ENCODE data around the gene RBM10. TPM values are rescaled to one million over a fixed set of nuclear protein-coding genes. Genes with fewer than 3 reads are reported as not detected.

Gene RBM10
- total RNA-seq, 1 experiment from 2014 or later, result 45.9 TPM

DNA sequence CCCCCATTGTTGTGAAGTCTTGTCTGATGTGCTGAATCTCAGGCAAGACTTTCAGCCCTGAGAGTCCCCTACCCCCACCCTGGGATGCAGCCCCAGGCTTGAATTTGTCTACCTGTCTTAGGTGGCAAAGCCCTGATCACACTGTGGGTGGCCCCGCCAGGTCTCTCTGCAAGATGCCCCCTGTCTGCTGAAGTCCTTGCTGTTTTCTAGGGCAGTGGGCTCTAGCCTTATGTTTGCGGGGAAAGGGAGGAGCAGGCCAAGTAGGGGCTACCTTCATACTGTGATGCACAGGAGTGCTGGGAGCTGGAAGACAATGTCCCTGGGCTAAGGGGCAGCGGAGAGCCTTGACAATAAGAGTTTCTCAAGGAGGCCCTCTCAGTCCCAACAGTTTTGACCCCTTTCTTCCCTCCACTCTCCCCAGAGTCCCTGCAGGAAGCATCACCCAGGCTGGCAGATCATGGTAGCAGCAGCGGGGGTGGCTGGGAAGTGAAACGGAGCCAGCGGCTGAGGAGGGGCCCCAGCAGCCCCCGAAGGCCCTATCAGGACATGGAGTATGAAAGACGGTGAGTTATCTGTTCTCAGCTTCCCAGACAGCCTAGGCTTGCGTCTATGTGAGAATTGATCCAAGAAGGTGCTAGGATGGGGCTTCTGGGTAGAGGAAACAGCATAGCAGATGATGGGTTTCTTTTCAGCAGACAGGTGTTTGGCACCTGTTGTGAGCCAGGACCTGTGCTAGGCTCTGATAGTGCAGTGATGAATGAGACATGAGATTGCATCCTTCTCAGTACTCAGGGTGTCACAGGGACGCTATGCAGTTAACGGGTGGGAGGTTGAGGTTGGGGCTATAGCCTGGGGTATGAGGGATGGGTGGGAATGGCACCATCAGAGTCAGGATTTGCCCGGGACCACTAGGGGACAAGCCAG lies 2.2 kb downstream of the RBM10 start:
- no peak for DNase-seq (ENCODE audit: low read depth)

DNA sequence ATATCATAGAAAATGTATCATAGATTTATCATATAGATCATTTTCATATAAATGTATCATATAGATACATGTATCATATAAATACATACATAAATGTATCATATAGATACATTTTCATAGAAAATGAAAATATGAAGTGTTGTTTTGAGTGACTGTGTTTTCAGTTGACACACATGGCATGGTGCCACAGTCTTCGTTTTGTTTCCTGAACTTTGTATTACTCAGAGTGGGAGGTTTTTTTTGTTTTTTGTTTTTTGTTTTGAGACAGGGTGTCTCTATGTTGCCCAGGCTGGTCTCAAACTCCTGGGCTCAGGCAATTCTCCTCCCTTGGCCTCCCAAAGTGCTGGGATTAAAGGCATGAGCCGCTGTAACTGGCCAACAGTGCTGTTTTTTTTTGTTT lies 3.9 kb downstream of the RBM10 start:
- peak; percentile 42 for DNase-seq (ENCODE audit: low read depth)

DNA sequence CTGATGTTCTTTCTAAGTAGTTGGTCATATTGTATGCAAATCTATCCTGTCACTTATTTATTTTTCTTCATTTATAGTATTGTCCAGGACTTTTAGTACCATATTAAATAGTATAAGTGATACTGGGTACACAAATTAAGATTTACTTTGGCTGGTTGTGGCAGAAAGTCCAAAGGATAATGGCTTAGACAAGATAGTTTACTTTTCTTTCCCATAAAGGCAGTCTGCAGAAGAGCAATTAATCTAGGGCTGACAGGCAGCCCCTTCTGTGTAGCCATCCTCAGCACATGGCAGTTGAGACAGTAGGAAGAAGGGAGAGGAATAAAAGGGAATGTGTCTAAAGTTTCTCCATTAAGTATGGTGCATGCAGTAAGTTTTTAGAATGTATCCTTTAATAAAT lies 6.4 kb downstream of the RBM10 start:
- no peak for DNase-seq (ENCODE audit: low read depth)

DNA sequence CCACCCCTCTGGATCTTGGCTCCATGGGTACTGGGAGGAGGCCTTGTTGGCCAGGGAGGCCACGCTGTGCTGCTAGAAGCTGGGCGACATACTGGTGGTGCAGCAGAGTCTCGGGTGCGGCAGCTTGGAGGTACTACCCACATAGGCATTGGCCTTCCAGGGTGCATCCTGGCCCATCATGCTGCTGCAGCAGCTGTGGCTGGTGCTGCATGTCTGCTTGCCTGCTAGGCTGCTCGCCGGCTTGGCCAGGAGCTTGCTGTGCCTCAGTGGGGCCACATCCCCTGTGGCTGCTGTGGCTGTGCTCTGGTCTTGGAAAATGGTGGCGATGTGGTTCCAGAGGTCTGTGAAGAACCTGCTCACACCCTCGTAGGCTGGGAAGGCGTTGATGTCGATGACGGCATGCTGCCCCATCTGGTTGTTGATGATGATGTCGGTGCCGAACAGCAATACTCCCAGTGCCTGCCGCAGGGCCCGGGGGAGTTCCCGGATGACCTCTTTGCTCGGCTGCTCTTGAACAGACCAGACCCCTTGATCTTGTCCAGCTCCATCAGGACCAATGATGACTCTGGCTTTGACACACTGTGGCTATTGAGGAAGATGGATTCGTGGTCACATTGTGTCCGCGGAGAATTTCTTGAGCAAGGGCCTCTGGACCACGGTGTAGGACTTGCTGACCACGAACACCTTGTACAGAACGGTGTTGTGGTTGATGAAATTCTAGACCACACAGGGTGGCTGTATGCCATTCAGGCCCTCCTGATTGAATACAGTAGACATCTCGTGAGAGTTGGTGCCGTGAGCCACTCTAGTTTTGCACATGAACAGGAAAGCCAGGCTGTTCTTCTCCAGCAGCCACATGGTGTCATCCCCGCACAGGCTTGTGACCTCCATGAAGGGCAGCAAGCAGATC lies 11.8 kb downstream of the RBM10 start:
- DNase-seq (ENCODE audit: low read depth), result peak; percentile 26

DNA sequence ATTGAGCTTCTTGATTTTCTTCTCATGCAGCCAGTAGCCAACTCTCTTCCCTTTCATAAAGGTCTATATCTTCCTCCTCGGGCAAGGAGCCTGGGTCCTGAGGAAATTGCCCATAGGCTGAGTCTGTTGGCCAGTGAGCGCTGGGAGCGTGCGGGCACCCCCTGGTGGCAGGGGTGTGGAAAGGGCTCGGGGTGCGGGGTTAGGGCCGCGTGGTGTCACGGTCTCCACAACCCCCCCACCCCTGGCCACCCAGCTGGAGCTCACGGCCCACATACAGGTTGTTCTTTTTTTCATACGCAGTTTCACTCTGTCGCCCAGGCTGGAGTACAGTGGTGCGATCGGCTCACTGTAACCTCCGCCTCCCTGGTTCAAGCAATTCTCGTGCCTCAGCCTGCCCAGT lies 13.1 kb downstream of the RBM10 start:
- no peak for DNase-seq (ENCODE audit: low read depth)

DNA sequence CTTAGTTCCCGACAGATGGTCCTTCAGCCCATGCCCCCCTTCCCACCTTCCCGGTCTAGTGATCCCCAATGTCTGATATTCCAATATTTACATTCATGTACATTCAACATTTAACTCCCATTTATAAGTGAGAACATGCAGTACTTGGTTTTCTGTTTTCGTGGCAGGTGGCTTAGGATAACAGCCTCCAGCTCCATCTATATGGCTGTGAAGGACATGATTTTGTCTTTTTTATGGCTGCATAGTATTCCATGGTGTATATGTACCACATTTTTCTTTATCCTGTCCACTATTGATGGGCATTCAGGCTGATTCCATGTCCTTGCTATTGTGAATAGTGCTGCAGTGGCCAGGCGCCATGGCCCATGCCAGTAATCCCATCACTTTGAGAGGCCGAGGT lies 13.8 kb downstream of the RBM10 start:
- DNase-seq (ENCODE audit: low read depth), result no peak

GRCh38 chrX:47160781-47161180 lies 15.8 kb downstream of the RBM10 start:
- DNase-seq (ENCODE audit: low read depth), result no peak

- DNase-seq (ENCODE audit: low read depth), result no peak
Observed at GRCh38 chrX:47162927-47163583, 18.0 kb downstream of the RBM10 start.

- DNase-seq (ENCODE audit: low read depth), result no peak
Observed at GRCh38 chrX:47164420-47164819, 19.4 kb downstream of the RBM10 start.

DNA sequence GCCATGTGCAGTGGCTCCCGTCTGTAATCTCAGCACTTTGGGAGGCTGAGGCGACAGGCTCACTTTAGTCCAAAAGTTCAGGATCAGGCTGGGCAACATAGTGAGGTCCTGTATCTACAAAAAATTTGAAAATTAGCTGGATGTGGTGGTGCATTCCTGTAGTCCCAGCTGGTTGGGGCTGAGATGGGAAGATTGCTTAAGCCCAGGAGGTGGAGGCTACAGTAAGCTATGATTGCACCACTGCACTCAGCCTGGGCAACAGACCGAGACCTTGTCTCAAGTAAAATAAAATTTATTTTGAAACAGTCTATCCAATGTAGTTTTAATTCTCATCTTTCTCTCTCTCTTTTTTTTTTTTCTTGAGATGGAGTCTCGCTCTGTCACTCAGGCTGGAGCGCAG lies 21.1 kb downstream of the RBM10 start:
- no peak for DNase-seq (ENCODE audit: low read depth)

GRCh38 chrX:47168495-47169073 lies 23.6 kb downstream of the RBM10 start:
- DNase-seq (ENCODE audit: low read depth), result no peak

- no peak for DNase-seq (ENCODE audit: low read depth)
Observed at GRCh38 chrX:47169273-47169672, 24.3 kb downstream of the RBM10 start.

DNA sequence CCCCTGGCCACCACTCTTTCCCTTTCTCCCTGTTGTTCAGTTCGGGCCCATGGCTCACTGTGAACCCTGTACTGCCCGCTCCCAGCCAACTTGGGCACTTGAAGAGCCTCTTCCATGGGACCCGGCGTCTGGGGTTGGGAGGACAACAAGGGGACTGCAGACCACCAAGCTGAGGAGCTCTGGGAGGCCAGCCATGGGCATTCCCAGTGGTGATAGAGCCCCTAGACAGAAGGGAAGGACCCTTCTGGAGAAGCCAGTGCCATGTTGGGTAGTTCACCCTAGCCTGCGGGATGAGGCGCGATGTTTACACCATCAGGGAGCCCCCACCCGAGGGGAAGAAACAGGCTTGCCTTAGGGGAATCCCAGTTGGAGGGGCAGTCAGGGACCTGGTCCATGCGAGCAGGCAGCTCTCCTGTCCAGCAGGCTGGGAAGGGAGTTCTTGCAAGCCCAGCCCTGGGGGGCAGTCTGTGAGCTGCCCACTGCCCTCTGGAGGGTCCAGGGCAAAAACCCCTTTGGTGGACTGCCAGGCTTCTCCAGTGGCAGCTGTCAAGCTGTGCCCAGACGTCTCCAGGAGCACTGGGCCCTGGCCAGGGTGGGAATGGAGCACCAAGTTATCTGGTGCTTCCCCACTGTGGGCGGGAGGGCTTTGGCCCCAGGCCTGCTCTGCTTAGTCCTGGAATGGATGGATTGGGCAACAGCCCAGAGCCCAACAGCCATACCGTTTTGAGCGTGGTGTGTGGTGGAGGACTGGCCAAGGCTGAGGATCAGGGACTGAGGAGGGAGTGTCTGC lies 24.9 kb downstream of the RBM10 start:
- DNase-seq (ENCODE audit: low read depth), result no peak

- DNase-seq (ENCODE audit: low read depth), result no peak
Observed at GRCh38 chrX:47170861-47171692, 26.1 kb downstream of the RBM10 start.

DNA sequence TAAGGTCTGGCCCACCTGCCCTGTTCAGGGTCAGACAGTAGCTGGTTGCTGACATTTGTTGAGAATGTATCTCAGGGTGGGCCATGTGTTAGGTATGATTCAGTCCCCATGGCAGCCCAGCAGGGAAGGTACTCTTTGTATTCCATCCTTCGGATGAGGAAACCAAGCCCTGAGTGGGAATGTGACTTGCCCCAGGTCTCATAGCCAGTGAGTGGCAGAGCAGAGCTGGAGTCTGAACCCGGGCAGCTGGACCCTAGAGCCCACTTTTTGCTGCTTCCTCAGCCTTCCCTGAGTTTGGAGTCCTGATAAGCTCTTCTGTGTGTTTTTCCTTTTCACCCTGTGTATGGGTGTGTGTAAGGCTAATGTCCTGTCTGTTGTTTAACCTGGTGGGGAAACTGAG lies 27.0 kb downstream of the RBM10 start:
- DNase-seq (ENCODE audit: low read depth), result no peak

DNA sequence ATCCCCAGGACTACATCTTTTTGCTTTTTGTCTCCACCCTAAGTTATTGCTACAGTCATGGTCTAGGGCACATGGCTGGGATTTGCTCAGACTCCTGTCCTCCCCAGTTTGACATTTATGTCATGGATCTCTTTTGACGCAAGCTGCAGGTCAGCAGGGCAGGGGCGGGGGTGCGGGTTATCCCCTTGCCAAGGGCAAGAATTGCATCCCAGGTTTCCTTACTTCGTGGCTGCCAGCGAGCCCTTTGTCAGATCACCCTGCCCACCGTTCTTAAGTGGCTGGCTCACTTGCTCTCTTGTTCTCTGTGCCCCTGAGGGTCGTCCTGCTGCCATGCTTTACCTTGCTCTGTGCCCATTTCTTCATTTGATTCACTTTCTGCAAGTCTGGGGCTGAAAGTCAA lies 27.5 kb downstream of the RBM10 start:
- no peak for DNase-seq (ENCODE audit: low read depth)

DNA sequence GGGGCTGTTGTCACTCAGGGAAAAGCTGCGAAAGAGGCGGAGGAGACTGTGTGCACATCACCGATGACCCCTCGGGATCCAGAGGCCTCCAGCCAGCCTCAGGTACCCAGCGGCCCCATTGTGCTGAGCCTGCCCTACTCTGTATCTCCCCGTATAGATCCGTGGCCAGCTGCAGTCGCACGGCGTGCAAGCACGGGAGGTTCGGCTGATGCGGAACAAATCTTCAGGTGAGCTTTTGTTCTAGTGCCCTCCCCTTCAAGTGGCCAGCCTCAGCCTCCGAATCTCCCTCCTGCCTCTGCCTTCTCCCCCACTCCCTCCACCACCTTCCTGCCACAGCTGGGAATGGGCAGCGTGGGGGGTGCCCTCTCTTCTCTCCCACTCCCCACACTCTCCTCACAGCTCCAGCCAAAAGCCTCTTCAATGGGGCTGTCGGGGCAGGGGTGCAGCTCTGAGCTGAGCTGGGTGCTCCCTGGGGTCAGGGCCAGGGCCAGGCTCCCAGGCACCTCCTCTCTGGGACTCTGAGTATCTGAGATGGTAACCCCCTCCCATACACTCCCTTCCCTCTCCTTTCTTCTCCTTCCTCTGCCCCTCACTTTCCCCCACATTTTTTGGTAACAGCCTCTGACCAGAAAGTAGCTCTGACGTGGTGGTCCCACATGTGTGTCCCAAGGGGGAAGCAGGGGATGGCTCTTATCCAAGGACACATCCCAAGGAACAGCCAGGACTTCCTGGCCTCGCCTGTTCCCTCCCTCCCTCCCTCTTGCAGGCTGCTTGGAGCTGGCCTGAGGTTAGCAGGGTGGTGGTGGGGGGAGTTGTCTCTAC lies 28.2 kb downstream of the RBM10 start:
- no peak for DNase-seq (ENCODE audit: low read depth)

GRCh38 chrX:47174376-47174775 lies 29.4 kb downstream of the RBM10 start:
- no peak for DNase-seq (ENCODE audit: low read depth)

Measured in M059J (cell line).